Neuron (in vitro differentiated cells): ENCODE measurements around the gene ANKRD33B.

ENCODE experiments used
- H2AFZ ChIP-seq: one replicate; pipeline ENCODE4 v1.6.1; 2013; ENCODE audit warnings: low read depth, mild to moderate bottlenecking, inconsistent platforms, low read length, moderate library complexity
- H3K27me3 ChIP-seq: one replicate; pipeline ENCODE4 v1.6.1; 2013; ENCODE audit warnings: low read length; ENCODE audit not compliant: insufficient read depth
- H3K36me3 ChIP-seq: one replicate; pipeline ENCODE4 v1.6.1; 2013; ENCODE audit warnings: low read length; ENCODE audit not compliant: insufficient read depth
- H3K4me1 ChIP-seq: one replicate; pipeline ENCODE4 v1.6.1; 2013; ENCODE audit warnings: low read length; ENCODE audit not compliant: insufficient read depth
- H3K4me3 ChIP-seq: 2 replicates; pipeline ENCODE4 v1.5.1; 2013; ENCODE audit warnings: mild to moderate bottlenecking, low read length, moderate library complexity
- H3K9me3 ChIP-seq: one replicate; pipeline ENCODE4 v1.6.1; 2013; ENCODE audit warnings: low read length

Gene ANKRD33B

GRCh38 chr5:10592601-10593000 lies 28.7 kb downstream of the ANKRD33B start:
- H3K4me3 ChIP-seq = no peak overlapping the region
- no peak overlapping the region for H2AFZ ChIP-seq
- H3K4me1 ChIP-seq = peaks cover 9% of the 10 kb centered on the region
- H3K27me3 ChIP-seq = no peaks in the 10 kb centered on the region
- H3K9me3 ChIP-seq = no peaks in the 10 kb centered on the region
- H3K36me3 ChIP-seq = no peaks in the 10 kb centered on the region

- Histone ChIP-seq H3K36me3 (no peaks in the 10 kb centered on the region), H3K4me3 (no peak overlapping the region), H2AFZ (no peak overlapping the region), H3K27me3 (no peaks in the 10 kb centered on the region), H3K9me3 (no peaks in the 10 kb centered on the region), H3K4me1 (peaks cover 9% of the 10 kb centered on the region)
These were observed 29.8 kb downstream of the ANKRD33B start for GRCh38 chr5:10593531-10594181.

GRCh38 chr5:10594591-10595210 lies 30.8 kb downstream of the ANKRD33B start:
- no peaks in the 10 kb centered on the region for H3K36me3 ChIP-seq

GRCh38 chr5:10595293-10595671 lies 31.4 kb downstream of the ANKRD33B start:
- Histone ChIP-seq H3K9me3 (no peaks in the 10 kb centered on the region), H3K4me3 (no peak overlapping the region), H2AFZ (no peak overlapping the region), H3K36me3 (no peaks in the 10 kb centered on the region), H3K4me1 (peaks cover 7% of the 10 kb centered on the region), H3K27me3 (no peaks in the 10 kb centered on the region)

More at GRCh38 chr5:10594591-10595210, 30.8 kb downstream of the ANKRD33B start:
- Histone ChIP-seq H3K4me1 (peaks cover 9% of the 10 kb centered on the region), H2AFZ (no peak overlapping the region), H3K4me3 (no peak overlapping the region), H3K27me3 (no peaks in the 10 kb centered on the region), H3K9me3 (no peaks in the 10 kb centered on the region)

- Histone ChIP-seq H2AFZ (no peak overlapping the region), H3K4me3 (no peak overlapping the region), H3K36me3 (no peaks in the 10 kb centered on the region), H3K4me1 (peaks cover 2% of the 10 kb centered on the region), H3K9me3 (no peaks in the 10 kb centered on the region), H3K27me3 (no peaks in the 10 kb centered on the region)
These were observed 31.9 kb downstream of the ANKRD33B start for GRCh38 chr5:10595672-10596309.

- Histone ChIP-seq H3K4me1 (no peaks in the 10 kb centered on the region), H2AFZ (no peak overlapping the region), H3K4me3 (no peak overlapping the region), H3K27me3 (no peaks in the 10 kb centered on the region), H3K9me3 (no peaks in the 10 kb centered on the region), H3K36me3 (no peaks in the 10 kb centered on the region)
These were observed 32.4 kb downstream of the ANKRD33B start for GRCh38 chr5:10596310-10596703.

- no peaks in the 10 kb centered on the region for H3K4me1 ChIP-seq
- no peaks in the 10 kb centered on the region for H3K27me3 ChIP-seq
- H3K36me3 ChIP-seq = no peaks in the 10 kb centered on the region
- no peaks in the 10 kb centered on the region for H3K9me3 ChIP-seq
- no peak overlapping the region for H2AFZ ChIP-seq
- no peak overlapping the region for H3K4me3 ChIP-seq
These were observed 33.1 kb downstream of the ANKRD33B start for GRCh38 chr5:10596886-10597451.

- H3K4me1 ChIP-seq = no peaks in the 10 kb centered on the region
These were observed 35.2 kb downstream of the ANKRD33B start for GRCh38 chr5:10599113-10599512.

GRCh38 chr5:10599862-10600284 lies 36.0 kb downstream of the ANKRD33B start:
- Histone ChIP-seq H2AFZ (no peak overlapping the region), H3K36me3 (no peaks in the 10 kb centered on the region), H3K27me3 (no peaks in the 10 kb centered on the region), H3K4me3 (no peak overlapping the region), H3K9me3 (no peaks in the 10 kb centered on the region), H3K4me1 (no peaks in the 10 kb centered on the region)

More at GRCh38 chr5:10599113-10599512, 35.2 kb downstream of the ANKRD33B start:
- Histone ChIP-seq H2AFZ (no peak overlapping the region), H3K36me3 (no peaks in the 10 kb centered on the region), H3K4me3 (no peak overlapping the region), H3K27me3 (no peaks in the 10 kb centered on the region), H3K9me3 (no peaks in the 10 kb centered on the region)

- H3K4me3 ChIP-seq = no peak overlapping the region
- H3K4me1 ChIP-seq = no peaks in the 10 kb centered on the region
- no peaks in the 10 kb centered on the region for H3K9me3 ChIP-seq
- H2AFZ ChIP-seq = no peak overlapping the region
- H3K36me3 ChIP-seq = no peaks in the 10 kb centered on the region
- H3K27me3 ChIP-seq = no peaks in the 10 kb centered on the region
These were observed 36.9 kb downstream of the ANKRD33B start for GRCh38 chr5:10600626-10601245.

- Histone ChIP-seq H3K27me3 (no peaks in the 10 kb centered on the region), H3K9me3 (no peaks in the 10 kb centered on the region), H3K4me1 (no peaks in the 10 kb centered on the region), H3K36me3 (no peaks in the 10 kb centered on the region), H3K4me3 (no peak overlapping the region), H2AFZ (no peak overlapping the region)
These were observed 37.6 kb downstream of the ANKRD33B start for GRCh38 chr5:10601246-10602030.

GRCh38 chr5:10602031-10602806 lies 38.3 kb downstream of the ANKRD33B start:
- peaks cover 4% of the 10 kb centered on the region for H3K4me1 ChIP-seq
- no peak overlapping the region for H2AFZ ChIP-seq
- H3K36me3 ChIP-seq = no peaks in the 10 kb centered on the region
- H3K9me3 ChIP-seq = no peaks in the 10 kb centered on the region
- no peaks in the 10 kb centered on the region for H3K27me3 ChIP-seq
- no peak overlapping the region for H3K4me3 ChIP-seq
